ENCODE measurements around the gene UBXN4.
"Not testable (repeated sequence)": the region's sequence is repeated elsewhere in the genome, so short reads cannot be mapped to it uniquely, and the experiment has no call there.

UBXN4 gene

DNA sequence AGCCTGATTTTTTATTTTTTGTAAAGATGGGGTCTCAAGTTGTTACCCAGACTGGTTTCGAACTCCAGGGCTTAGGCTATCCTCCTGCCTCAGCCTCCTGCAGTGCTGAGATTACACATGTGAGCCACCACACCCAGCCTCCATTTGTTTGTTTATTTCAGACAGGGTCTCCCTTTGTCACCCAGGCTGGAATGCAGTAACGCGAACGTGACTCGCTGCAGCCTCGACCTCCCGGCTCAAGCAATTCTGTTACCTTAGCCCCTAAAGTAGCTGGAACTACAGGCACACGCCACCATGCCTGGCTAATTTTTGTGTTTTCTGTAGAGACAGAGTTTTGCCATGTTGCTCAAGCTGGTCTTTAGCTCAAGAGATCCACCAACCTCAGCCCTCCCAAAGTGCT is 27.2 kb downstream of the UBXN4 start:
- DNase-seq, result no peak

DNA sequence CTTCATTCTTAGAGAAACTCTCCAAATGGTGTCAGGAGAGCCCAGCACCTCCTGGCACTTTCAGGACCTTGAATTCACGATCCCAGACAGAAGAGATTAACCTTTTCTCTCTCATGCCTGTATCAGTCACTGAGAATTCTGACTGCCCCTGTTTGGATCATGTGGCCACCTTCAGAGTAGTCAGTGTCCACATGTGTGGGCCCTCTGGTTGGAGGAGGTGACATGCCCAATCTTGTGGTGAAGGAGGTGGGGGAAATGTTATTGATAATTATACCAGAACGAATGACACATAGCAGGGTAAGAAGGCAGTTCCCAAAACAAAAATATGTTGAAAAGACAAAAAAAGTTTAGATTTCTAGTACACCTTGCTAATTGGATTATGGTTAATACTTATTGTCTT is 31.7 kb downstream of the UBXN4 start:
- DNase-seq, result no peak

DNA sequence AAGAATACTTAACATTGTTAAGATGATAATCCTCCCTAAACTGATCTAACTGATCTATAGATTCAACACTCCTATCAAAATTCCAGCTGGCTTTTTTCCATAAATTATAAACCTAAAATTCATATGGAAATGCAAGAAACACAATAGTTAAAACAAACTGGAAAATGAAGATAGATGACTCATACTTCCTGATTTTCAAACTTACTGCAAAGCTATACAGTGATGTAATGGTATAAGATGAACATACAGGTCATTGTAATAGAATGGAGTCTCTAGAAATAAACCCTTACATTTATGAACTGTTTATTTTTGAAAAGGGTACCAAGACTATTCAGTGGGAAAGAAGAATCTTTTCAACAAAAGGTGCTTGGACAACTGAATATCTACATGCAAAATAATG is 32.3 kb downstream of the UBXN4 start:
- peak; percentile 48 for DNase-seq

DNA sequence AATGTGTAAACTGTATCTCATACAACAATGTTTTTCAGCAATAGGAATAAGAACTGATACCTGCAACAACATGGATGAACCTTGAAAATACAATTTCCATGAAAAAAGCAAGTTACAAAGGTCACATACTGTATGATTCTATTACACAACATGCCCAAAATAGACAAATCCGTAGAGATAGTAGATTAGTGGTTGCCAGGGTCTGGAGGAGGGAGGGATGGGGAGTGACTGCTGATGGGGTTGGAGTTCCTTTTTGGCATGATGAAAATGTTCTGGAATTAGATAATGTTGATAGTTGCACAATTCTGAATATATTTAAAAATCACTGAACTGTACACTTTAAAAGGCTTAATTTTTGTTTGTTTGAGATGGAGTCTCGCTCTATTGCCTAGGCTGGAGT is 33.8 kb downstream of the UBXN4 start:
- no peak for DNase-seq

DNA sequence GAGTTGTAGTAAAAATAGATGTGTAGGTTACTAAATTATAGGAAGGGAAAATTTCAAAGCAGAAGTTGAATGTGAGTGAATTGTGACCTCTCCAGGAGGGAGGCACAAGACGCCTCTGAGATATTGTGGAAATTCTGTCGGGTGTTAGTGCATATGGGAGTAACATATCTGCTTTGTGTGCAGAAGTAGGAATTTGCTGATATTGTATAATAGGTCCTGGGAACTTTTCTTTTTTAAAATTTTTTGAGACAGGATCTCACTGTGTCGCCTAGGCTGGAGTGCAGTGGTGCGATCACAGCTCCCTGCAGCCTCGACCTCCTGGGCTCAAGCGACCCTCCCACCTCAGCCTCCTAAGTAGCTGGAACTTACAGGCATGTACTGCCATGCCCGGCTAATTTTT is 34.7 kb downstream of the UBXN4 start:
- no peak for DNase-seq

DNA sequence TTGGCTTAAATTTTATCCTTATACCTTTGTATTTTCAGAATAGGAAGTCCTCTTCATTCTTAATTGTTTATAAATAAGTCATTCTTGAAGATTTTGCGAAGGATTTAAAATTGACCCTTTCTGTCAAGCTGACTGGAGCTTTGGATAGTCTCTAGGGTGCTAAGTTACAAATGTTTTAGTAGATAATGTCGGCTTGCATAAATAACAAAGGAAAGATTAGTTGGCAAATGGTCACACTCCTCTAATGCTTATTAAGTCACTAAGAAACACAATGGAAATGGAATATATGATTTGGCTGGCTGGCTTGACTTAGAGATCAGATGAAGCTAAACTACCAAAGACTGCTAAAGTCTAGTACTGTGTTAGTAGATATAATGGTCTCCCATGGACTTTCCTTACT is 40.6 kb downstream of the UBXN4 start:
- no peak for DNase-seq

DNA sequence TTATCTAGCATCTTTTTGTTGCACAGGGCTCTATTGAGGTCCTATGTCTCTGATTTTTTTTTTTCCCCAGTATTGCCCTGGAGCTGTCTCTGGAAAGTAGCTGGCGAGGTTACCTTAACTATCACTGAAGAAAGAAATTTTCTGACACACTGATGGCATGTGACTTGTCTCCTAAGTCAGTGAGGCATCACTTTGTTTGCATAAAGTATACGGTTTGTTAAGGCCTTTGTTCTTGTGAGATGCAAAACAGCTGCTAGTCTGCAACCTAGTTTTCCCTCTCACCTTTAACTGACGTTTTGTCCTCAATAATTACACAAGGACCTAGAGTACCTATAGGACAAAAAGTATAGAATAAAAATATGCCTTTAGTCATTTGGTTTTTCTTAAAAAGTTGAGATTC is 41.8 kb downstream of the UBXN4 start:
- DNase-seq, result no peak

DNA sequence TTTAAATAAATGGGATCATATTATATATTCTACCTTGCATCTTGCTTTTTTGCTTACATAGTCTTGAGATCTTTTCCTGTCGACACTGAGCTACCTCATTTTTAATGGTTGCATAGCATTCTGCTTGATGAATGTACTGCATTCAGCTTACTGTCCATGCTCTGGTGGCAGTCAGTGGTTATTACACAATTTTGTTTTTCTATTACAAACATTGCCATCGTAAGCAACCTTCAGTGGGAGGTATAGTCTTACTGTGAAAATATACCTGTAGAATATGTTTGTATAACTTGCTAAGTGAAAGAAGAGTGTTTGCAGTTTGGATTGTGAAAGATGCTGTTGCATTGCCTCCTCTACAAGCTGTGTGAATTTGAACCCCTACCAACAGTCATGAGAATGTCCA is 43.4 kb downstream of the UBXN4 start:
- DNase-seq, result no peak

DNA sequence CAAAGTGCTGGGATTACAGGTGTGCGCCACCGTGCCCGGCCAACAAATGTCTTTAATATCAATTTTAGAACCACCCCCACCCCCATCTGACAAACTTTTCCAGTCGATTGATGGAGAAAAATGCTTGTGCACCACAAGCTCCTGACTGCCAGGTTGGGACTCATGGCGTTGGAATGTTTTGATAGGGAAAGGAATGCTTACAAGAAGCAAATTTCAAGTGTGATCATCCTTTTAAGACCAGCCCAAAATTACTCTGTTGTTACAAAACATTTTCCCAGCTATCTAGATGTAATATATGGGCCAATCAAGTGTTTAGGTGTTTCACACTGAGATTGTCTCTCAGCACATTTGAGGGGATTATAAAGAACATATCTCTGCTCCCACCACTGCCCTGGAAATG is 45.2 kb downstream of the UBXN4 start:
- peak; percentile 95 for DNase-seq

DNA sequence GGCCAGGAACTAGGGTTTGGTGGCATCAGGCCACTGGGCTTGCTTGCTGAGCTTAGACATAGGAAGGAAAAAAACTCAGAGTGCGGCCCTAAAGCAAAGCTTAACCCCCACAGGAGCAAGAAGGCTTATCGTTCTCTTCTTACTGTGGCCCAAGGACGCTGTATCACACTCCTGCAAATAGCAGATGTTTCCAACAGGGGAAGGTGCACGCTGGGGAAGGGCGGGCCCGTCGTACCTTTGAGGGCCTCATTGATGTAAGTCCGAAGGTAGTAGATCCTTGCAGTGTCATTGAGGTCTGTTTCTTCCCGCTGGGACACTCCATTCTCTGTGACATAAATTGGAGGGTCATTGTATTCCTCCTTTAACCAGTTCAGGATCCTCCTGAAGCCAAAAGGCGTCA is 48.8 kb downstream of the UBXN4 start:
- DNase-seq, result no peak

DNA sequence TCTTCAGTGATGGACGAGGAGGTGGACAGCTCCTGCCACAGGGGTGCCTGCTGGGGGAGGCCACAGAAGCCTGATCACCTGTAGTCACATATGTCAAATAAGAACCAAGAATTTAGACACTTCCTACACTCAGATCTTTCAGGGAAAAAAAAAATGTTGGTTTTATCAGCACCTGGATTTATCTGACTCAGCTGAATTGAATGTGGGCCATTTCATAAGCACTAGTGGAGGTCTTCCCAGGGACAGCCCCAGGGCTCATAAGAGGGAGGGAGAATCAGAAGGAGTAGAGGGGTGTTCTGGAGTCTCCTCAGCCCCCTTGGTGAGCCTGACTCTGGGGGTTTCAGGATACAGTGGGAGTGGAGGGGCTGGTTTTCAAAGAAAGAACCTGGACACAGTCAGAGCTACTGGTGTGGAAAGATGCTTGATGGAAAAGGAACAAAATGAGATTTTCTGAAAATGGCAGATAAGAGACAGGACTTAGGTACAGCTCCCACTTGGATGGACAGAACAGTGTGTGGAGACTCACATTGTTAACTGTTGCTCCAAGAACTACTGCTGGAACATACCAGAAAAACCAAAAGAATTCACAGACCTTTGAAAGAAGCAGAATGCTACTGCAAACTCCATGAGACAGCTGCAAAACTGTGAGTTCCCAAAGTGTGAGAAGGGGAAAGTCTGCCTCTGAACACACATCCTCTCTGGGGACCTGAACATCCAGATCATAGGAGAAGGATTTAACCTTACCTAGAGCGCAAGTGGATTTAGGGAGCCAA is 49.9 kb downstream of the UBXN4 start:
- peak; percentile 58 for DNase-seq

DNA sequence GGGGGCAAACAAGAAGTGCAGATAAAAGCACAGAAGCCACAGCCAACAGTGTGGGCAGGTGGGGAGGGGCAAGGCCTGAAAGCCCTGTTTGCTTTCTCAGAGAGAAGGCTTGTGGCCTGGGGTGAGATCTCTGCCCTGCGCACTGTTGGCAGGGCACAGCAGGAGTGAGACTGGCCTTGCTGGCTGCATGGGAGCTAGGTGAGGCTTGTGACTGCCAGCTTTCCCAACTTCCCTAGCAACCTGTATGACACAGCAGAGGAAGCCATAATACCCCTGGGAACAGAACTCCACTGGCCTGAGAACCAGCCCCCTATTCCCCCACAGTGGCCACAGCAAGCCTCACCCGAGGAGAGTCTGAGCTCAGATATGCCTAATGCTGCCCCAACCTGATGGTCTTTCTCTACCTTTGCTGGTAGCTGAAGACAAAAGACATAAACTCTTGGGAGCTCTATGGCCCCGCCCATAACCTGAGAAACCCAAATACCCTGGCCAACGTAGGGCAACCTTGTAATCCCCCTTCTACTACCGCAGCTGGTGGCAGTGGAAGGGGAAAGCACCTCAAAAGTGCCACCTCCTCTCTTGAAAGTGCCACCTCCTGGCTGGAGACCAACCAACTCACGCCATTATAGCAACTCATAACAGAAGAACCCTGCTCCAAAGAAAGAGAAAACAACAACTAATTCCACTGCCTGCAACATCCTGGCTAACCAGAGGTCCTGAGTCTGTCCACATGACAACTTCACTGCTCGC is 50.9 kb downstream of the UBXN4 start:
- no peak for DNase-seq

DNA sequence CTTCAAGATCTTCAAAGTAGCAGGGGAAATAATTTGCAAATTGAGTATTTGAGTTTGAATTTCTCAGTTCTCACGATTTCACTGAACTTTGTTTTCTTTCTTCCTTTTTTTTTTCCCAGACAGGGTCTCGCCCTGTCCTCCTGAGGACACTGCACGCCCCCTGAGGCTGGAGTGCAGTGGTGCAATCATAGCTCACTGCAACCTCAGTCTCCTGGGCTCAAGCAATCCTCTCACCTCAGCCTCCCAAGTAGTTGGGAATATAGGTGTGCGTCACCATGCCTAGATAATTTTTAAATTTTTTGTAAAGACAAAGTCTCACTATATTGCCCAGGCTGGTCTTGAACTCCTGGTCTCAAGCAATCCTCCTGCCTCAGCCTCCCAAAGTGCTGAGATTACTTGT is 54.0 kb downstream of the UBXN4 start:
- DNase-seq, result not testable (repeated sequence)

DNA sequence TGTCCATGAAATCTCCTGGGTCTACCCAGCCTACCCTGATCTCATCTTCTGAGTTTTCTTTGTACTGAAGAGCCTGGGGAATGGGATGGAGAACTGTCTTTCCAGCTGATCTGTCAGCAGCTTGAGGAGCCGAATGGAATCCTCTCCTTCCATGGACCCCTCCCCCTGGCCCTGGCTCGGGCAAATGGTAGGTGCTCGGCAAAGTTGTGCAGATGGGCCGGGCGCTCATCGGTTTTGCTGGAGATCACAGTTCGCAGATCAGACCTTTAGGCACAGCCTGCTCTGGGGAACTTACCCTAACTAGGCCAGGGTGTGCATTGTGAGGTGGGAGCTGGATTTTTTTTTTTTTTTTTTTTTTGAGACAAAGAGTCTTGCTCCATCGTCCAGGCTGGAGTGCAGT is 55.0 kb downstream of the UBXN4 start:
- no peak for DNase-seq

DNA sequence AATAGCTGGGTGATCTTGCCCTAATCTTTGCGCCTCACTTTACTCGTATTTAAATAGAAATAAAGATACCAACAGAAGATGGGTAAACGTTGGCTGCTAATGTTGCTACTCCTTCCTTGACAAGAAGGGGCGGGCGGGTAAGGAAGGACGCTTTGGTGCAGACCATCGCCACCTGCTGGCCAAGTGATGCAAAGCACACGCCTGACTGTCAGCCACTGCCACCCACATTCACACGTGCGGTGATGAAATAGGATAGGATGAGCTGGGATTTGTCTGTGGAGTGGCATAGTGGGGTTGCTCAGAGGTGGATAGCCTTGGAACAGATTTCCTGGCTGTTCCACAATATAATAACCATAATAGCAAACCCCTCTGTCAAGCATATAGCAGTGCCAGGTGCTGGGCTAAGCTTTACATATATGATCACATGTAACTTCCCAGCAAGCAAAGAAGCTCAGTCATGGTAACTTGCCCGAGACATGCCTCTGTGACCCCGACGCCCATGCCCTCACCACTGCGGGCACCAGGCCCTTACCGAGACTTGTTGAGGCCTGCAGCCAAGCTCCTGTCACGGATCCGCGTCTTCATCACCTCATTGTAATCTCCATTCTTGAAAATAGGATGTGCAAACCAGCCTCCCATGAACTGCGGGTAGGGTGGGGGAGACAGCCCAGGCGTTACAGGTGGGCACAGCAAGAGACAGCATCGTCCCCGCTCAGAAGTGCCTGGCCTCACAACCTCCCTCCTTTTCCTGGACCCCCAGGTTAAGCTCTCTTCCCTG is 56.0 kb downstream of the UBXN4 start:
- peak; percentile 81 for DNase-seq

DNA sequence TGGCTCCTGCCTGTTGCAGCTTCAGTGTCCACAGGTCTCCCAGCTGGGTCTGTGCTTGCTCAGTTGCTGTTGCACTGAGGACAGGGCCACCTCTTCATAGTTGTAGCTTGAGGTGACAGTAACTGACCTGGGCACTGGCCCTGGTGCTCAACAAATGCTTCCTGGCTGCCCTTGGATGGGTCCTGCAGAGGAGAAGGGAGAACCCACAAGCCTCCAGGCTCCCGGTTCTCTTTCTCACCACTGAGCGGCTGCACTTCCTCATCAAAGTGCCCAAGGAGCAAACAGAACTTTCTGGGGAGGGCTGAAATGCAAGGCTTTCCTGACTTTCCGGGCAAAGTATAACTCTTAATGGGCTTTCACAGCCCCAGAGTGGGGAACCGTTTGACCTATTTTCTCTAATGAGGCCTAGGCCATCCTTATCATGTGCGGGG is 56.6 kb downstream of the UBXN4 start:
- no peak for DNase-seq

DNA sequence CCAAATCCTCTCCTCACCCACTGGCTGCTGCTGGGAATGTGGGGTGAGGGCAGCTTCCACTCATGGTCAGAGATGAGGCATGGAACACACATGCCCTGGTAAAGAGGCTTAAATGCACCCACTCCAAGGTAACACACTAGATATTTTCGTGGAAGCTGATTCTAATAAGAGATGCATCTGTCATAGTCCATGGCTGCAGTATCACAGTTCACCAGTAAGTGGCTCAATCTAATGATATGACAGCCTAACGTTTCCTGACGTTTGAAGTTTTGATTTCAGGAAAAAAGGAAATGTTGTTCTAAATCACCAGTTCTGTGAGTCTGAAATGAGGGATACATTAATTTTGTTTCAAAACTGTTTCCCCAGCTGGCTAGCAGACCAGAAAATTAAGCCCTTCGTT is 57.1 kb downstream of the UBXN4 start:
- no peak for DNase-seq

DNA sequence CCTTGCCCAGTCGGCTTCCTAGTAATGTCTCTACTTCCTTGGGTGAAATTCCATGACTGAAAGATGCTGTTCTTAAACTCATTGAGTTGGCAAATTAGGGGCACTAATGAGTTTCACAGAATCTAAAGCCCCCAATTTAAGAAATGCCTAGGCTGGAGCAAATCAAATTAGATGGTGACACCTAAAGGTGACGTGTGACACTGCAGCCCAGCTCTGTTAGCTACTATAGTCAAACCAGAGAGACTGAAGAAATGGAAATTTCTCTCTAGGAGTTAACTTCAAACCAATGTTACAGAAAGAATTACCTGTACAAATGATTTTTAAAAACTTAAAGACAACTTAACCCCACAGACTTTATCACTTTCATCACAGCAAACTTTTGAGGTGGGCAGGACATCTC is 58.1 kb downstream of the UBXN4 start:
- no peak for DNase-seq

DNA sequence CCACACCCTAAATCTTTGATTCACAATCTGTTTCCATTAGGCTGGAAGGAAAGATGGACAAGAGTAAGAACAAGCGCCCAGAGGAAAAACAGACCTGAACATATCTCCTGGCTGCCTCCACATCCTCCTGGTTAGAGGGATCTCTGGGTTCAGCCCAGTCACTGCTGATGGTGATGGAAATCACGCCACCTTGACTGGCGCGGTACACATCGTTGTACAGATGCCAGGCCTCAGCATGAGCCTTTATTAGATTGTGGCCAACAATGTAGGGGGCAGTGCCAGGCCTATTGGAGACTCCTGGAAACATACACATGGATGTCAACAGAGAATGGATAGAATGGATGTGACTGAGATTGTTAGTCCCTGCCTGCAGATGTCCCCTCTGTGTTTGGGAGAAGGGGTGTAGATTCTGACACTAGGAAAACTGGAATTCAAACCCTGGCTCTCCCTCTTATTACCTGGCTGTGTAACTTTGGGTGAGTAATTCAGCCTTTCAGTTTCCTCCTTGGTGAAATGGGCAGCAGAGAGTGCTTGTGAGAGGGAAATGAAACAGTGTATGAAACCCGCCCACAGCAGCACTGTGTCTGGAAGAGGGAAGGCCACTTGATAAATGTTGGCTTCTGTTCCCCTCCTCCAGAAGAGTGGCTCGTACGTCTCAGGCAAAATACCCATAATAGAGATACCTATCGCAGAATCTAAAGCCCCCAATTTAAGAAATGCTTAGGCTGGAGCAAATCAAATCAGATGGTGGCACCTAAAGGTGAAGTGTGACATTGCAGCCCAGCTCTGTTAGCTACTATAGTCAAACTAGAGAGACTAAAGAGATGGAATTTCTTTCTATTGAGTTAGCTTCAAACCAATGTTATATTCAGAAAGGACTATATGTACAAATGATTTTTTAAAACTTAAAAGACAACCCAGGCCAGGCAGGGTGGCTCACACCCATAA is 59.1 kb downstream of the UBXN4 start:
- DNase-seq, result no peak

DNA sequence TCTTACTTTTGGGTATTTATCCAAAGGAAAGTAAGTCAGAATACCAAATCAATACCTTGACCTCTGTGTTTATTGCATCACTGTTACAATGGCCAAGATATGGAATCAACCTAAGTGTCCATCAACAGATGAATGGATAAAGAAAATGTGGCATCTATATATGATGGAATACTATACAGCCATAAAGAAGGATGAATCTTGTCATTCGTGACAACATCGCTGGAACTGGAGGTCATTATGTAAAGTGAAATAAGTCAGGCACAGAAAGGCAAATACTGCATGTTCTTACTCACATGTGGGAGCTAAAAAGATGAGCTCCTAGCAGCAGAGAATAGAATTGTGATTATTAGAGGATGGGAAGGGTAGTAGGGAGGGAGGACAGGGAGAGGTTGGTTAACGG is 60.7 kb downstream of the UBXN4 start:
- no peak for DNase-seq

DNA sequence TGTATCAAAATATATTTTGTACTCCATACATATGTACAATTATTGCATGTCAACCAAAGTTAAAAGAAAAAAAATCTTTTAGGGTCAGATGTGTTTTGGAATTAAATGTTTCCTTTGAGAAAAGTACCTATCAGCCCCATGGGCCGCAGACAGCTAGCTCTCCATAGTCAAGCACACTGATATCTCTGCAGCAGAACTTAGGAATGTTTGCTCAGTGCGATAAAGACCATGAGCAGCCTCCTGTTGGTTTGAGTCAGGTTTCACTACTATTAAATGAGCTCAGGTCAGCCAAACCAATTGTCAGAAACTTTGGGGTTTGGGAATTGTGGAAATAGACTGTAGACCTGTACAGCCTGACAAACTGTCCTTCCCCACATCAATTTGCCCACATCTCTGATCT is 61.6 kb downstream of the UBXN4 start:
- no peak for DNase-seq

DNA sequence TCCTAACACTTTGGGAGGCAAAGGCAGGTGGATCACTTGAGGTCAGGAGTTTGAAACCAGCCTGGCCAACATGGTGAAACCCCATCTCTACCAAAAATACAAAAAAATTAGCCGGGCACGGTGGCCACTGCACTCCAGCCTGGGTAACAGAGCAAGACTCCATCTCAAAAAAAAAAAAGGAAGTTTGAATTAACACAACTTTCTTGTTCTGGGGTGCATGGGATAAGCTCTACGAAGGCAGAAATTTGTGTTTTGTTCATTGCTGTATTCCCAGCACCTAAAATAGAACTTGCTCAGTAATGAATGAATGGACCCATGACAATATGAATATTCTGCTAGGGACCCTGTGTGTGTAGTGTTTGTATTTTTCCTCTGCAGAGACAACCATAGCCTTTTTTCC is 66.2 kb downstream of the UBXN4 start:
- DNase-seq, result not testable (repeated sequence)
